ELF-1 (cell line): ENCODE results near the gene USP24.
A peak's percentile ranks its signal among the peaks of the same experiment; 100 is the strongest.

Experiments
- DNase-seq: peaks from one replicate; pipeline ENCODE4 v3.0.0-alpha.2; 2016; ENCODE audit warnings: low read depth, low spot score

The USP24 gene

DNA sequence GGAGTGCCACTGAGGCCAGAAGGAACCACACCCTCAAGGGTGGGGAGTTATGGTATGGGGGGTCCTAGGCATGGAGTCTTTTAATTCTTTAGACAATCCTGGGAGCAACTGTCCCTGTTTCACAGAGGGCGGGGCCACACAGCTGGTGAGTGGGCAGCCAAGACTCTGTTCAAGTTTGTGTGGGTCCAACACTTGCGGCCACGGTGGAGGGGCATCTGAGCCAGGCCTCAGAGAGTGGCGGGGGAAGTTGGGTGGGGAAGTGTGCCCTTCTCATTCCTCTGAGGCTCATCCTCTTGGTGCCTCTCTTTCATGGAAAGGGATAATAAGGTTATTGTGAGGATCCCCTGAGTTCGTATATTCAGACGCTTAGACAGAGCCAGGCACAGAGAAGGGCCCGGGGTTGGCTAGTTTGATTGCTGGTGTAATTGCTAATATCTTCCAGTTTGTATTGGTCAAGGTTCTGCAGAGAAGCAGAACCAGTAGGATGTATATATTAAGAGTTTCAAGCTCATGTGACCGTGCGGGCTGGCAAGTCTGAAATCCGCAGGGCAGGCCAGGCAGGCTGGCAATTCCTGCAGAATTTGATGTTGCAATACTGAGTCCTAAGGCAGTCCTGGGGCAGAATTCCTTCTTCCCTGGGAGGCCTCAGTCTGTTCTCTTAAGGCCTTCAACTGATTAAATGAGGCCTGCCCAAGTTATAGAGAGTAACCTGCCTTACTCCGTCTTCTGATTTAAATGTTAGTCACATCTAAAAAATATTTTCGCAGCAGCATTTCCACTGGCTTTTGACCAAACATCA is 159.9 kb downstream of the USP24 start:
- DNase-seq: peak; percentile 16

DNA sequence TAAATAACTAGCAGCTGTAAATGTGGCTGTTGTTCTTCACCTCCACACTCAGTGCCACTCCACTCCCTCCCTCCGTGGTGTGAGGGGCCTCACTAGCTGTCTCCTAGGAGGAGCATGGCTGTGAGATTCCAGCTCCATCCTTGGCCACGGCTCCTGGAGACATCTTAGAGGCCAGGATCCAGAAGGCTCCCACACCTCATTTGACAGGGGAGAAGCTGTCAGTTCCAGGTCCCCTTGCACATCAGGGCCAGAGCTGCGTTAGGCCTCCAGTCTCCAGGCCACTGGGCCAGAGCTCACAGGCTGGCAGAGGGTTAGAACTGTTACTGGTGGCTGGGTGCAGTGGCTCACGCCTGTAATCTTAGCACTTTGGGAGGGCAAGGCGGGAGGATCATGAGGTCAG is 160.8 kb downstream of the USP24 start:
- DNase-seq: no peak

DNA sequence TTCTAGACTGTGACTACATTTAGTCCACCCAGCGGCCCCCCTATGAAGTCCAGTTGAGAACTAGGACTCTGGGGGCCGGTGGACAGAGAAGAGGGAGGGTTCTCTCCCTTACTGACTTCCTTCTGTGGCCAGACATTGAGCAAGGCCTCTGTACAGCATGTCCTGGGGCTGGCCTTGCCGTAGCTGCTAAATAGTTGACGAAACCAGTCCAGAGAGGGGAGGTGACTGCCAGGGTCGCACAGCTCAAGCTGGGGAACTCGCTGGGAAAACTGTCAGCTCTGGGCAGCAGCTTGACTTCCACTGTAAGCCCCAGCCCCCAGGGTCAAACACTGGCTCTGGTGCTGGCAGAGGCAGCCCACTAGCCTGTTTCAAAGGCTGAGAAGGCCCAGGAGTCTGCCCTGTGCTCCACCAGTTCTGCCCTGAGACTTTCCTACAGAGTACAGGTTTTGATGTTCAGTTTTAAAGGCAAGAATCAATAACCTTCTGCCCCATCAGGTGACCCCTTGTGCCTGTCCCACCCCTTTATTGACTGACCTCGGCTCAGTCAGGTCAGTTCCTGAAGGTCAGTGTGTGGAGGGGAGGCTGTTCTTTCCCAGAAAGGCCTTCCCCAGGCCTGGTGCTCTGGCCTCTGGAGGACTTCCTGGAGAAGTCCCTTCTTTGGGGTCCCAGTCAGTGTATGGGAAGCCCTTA is 161.8 kb downstream of the USP24 start:
- no peak for DNase-seq

DNA sequence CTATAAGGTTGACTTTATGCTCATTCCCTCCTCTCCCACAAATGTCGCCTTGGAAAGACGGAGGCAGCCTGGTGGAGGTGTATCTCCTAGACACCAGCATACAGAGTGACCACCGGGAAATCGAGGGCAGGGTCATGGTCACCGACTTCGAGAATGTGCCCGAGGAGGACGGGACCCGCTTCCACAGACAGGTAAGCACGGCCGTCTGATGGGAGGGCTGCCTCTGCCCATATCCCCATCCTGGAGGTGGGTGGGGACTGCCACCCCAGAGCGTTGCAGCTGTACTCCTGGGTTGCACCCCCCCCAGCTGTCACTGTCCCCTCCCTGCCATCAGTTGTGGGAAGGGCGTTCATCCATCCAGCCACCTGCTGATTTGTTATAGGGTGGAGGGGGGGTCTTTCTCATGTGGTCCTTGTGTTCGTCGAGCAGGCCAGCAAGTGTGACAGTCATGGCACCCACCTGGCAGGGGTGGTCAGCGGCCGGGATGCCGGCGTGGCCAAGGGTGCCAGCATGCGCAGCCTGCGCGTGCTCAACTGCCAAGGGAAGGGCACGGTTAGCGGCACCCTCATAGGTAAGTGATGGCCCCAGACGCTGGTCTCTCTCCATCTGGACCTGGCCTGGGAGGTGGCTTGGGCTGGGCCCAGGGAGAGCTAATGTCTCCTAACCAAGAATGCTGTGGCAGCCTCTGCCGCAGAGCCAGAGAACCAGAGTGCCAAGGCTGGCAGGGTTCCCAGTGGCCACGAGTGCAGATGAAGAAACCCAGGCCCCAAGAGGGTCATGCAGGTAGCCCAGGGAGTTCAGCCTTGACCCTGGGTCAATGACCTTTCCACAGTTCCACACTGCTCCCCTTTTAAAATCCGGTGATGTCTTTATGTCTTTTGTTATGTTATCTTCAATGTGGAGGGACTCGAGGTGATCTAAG is 162.7 kb downstream of the USP24 start:
- no peak for DNase-seq

DNA sequence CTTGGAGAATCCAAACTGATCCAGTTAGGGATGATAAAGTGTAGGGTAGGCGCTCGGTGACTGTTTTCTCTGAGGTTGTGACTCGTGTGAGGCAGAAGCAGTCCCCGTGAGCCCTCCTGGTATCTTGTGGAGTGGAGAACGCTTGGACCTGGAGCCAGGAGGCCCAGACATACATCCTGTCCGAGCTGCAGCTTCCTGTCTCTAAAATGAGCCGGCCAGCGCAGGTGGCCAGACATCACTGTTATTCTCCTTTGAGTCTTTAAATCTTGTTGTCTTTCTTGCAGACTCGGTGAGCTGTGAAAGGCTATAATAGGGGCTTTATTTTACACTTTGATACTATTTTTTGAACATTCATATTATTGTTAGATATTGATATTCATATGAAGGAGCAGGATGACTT is 163.5 kb downstream of the USP24 start:
- DNase-seq: no peak

- no peak for DNase-seq
These were observed 164.0 kb downstream of the USP24 start for GRCh38 chr1:55051169-55051568.

GRCh38 chr1:55050283-55050682 is 164.9 kb downstream of the USP24 start:
- no peak for DNase-seq

- DNase-seq: no peak
These were observed 165.3 kb downstream of the USP24 start for GRCh38 chr1:55049914-55050278.

- DNase-seq: peak; percentile 18
These were observed 165.8 kb downstream of the USP24 start for GRCh38 chr1:55049271-55049913.

DNA sequence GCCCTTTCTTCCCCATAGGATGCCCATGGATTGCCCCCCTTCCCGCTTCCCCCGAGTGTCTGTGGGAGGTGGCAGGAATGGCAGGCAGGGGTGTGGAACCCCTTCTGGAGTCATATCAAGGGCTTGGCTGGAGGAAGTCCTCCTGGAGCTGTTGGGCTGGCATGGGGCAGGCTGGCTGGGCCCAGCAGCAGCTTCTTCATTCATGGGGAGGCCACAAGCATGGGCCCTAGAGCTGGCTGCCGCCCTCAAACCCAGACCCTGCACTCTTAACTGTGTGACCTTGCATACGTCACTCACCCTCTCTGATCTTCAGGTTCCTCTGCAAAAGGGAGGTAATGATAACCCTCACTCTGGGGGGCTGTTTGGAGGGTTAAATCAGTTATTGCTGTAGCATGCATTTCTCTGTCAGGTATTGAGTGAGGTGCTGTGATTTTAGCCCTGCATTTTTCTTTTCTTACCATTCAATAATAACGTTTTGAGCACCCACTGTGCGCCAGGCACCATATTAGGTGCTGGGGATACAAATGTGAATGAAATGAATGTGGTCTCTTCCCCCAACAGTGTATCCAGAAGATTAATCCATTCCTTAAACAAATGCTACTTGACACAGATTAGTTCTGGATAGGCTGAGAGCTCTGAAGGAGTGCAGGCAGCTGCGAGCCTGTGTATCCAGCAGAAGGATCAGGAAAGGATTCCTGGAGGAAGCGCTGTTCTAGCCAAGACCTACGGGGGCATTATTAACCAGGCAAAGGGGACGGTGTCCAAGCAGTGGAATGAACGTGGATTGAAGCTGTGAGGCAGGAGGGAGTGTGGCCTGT is 166.5 kb downstream of the USP24 start:
- no peak for DNase-seq

DNA sequence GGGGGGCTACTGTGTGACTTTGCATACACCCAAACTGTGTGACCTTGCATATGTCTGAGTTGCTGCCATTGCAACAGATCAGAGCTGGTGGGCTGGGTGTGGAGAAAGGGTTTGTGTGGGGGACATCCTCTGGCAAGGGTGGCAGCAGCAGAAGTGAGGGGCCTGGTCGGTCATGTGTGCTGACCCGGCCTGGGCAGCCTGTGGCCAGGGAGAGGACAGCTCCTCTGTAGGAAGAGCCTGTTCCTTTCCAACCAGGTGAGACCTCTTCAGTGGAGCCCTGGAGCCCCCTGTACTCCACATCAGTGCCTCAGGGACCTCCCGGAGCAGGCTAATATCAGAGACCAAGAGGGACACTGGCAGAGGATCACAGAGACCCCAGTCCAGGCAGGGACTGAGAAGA is 167.6 kb downstream of the USP24 start:
- no peak for DNase-seq

GRCh38 chr1:55046871-55047270 is 168.3 kb downstream of the USP24 start:
- no peak for DNase-seq

- DNase-seq: no peak
These were observed 169.7 kb downstream of the USP24 start for GRCh38 chr1:55045430-55045829.

- DNase-seq: no peak
These were observed 170.4 kb downstream of the USP24 start for GRCh38 chr1:55044617-55045397.

DNA sequence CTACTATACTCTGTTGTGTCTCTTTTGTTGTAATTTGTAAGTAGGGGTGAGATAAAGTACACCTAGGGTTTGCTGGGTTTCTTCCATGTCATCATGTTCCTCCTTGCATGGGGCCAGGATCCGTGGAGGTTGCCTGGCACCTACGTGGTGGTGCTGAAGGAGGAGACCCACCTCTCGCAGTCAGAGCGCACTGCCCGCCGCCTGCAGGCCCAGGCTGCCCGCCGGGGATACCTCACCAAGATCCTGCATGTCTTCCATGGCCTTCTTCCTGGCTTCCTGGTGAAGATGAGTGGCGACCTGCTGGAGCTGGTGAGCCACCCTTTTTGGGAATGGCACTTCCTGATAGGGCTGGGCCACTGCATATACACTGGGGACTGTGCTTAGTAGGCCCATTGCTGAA is 171.4 kb downstream of the USP24 start:
- DNase-seq: no peak

- no peak for DNase-seq
These were observed 172.2 kb downstream of the USP24 start for GRCh38 chr1:55043011-55043410.

DNA sequence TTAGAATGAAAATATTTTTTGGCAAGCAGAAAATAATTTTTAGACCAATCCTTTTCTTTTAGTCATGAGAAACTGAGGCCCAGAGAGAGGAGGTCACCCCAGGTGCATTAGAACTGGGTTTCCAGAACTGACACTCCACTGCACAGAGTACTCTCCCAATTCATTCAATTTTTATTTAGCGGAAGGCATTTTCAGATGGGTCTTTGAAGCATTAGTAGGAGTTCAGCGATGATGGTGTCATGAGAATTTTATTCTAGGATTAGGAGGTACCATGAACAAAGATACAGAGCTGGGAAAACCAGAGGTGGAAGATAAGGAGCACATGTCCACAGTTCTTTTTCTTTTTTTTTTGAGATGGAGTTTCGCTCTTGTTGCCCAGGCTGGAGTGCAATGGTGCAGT is 173.6 kb downstream of the USP24 start:
- no peak for DNase-seq

DNA sequence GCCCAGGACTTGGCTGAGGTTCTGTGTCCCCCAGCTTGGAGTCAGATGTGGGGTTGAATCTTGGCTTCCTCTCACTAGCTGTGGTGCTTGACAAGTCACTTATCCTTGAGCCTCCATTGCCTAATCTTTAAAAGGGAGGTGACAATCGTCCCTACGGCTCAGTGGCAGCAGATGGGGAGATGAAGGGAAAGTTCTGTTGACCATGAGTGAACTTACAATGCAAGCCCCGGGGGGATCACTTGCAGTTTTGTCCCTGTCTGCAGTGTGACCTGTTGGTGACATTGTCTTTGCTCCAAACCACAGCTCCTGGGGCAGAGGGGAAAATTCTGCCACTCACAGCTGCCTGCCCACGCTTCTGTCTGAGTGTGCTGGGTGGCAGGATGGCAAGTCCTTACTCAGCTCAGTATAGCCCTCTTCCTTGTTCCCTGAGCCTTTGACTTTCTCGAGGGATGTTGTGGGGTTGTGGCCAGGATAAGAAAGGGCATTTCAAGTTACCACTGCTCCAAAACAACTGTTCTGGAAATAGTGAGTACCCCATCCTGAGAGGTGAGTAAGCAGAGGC is 174.2 kb downstream of the USP24 start:
- DNase-seq: no peak

GRCh38 chr1:55040083-55040932 is 174.9 kb downstream of the USP24 start:
- DNase-seq: peak; percentile 17
